ENCODE results near the gene PPP1R3G. TPM values are rescaled to one million over a fixed set of nuclear protein-coding genes. Genes with fewer than 3 reads are reported as not detected.

PPP1R3G gene
- total RNA-seq, 1 donor from 2014 or later, result 0.02 TPM

DNA sequence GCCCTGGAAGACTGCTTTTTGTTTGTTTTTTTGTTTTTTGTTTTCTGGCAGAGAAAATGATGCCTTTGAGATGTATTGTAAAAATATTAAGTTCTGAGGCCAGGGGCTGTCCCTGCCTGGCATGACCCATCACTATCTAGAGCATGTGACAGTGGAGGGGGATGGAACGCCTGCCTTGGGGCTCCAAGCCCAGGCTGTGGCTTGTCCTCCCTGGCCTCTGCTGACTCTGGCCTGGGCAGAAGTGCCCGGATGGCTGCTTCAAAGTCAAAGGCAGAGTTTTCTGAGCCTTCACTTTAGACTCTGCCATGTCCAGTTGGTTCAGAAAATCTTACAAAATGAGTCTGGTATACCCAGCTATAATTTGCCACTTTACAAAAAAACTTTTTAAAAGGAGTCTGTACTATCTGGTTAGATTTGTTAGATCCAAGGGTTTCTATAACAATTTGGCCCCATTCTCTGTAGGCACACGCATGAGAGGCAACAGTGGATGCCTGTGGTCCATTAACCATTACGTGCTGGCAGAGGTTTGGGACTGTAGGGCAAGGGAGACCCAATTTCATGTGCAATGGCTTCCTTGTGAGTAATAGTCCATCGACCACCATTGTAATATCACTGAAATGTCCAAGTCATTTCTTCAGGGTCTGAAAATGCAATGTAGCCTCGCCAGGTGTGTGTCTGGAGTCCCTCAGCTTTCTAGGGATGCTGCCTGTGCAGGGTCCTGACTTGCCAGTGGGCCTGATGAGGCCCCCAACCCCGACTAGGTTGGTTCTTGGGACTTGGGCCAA, 8.3 kb downstream of the PPP1R3G start:
- intact Hi-C loops (cut with micrococcal nuclease), result no loop called here

DNA sequence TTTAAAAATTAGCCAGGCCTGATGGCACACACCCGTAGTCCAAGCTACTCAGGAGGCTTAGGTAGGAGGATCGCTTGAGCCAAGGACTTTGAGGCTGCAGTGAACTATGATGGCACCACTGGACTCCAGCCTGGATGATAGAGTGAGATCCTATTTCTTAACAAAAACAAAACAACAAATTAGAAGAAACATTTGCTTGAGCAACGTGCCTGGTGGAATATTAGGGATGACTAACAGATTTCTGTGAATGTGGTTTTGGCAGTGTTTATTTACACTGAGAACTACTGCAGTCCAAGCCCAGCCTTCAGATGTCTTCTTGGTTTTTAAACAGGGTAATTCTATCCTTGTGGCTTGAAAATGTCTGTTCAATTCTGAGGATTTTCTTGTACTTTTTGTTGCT, 9.2 kb downstream of the PPP1R3G start:
- intact Hi-C loops (cut with micrococcal nuclease), result no loop called here

DNA sequence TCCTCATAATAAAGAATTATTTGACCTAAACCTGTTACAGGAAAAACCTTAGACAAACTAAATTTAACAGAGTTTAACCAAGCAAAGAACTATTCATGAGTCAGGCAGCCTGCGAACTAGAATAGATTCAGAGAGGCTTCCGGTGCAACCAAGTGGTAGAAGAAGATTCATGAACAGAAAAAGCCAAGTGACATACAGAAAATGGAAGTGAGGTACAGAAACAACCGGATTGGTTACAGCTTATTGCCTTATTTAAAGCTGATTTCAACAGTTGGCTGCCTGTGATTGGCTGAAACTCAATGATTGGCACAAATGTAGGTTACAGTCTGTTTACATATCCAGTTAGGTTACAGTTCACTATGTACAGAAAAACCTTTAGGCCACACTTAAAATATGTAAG, 10.1 kb downstream of the PPP1R3G start:
- intact Hi-C loops (cut with micrococcal nuclease), result no loop called here

DNA sequence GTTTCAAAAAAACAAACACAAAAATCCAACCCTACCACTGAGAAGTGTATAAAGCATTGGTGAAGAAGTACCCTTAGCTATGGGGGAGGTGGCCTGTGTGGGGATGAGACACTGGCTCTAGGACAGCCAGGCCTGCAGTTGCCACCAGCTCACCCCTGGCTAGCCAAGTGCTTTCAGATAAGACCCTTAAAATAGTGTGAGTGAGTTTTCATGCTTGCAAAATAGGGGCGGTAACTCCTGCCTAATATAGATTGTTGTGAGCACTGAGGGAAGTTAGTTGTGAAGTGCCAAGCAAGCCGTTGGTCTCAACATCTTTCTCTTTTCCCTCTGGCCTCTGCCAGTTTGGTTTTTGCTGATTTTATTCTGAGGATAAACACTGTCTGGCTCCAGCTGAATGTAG, 11.3 kb downstream of the PPP1R3G start:
- intact Hi-C loops (cut with micrococcal nuclease), result no loop called here

DNA sequence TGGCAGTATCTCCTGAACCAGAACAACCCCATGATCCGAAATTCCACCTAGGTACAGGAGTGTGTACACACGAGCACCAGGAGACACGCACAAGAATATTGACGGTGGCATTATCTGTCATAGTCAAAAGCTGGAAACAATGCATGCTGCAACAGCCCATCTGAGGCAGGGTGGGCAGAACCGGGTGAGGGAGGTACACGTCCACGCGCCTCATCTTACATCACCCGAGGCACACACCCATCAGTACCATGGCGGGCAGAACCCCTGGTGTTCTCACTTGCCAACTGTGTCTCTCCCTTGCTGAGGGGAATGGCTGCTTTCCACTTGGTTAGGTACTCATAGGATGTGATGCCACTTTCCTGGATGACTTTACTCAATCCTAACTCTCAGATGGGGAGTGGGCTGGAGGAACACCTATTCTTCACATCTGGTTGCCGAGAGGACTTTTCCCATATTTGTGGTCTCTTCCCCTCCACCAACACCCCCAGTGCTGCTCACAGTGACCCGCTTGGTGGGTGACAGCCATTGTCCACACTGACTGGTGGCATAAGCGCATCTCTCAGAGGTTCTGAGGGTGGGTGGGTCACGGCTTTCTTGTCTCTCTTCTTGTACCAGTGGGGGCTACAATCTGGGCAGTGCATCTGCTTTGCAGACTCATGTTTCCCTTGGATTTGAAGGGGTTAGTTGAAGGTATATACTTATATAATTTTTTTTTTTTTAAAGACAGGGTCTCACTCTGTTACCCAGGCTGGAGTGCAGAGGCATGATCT, 13.5 kb downstream of the PPP1R3G start:
- intact Hi-C loops (cut with micrococcal nuclease), result no loop called here

DNA sequence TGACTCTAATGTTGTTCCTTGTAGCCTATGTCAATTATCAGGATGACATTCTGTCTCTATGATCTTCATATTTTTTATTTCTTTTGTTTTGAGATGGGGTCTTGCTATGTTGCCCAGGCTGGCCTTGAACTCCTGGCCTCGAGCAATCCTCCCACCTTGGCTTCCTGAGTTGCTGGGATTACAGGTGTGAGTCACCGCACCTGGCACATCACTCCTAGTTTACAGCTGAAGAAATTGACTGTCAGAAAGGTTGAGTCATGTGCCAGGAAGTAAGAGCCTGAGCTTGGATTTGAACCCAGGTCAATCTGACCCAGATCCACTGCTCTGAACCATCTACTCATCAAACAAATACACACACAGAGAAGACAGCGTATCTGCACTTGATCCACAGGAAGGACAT, 14.4 kb downstream of the PPP1R3G start:
- intact Hi-C loops (cut with micrococcal nuclease), result no loop called here

DNA sequence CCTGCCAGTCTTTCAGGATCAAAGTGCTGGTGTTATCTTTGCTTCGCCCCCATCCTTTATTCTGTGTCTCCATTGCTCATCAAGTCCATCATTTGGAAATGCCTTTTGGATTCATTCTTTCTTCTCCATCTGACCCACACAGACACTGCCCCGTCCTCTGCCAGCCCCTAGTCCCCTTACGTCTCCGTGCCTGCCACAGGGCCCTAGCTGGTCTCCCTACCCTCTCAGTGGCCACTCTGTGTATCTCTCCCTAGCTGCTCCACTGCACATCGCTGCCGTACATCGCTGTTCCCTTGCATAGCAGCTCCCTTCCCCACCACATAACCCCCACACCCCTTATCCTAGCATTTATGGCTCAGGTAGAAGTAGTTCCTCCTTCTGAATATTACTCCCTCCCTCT, 15.7 kb downstream of the PPP1R3G start:
- intact Hi-C loops (cut with micrococcal nuclease), result no loop called here

DNA sequence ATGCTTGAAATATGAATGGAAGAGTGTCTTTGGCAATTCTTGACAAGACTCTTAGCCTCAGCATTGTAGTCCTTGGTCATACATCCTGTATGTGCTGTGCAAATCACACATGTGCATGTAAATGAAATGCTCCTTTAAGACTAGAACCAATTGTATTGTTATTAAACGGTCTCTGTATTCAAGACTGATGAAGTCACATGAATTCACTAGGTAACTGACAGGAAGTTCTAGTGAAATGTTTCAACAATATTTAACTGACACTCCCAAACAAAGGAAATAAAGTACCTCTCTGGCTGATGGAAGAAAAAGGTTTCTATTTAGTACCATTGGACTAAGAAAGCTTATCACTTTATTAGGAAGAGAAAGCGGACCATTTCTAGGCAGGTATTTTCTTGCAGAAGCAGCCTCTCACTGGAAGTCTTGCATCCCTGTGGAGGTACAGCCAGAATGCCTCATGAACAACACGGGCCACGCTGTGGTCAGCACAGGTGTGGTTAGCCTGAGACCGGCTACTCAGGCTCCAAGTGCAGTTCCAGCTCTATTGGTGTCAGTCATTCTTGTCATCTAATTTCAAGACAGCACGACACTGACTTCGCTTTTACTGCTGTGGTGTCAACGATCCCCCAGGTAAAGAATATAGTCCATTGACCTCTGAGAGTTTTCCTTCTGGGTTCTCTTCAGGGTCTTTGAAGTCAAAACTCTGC, 17.3 kb downstream of the PPP1R3G start:
- intact Hi-C loops (cut with micrococcal nuclease), result no loop called here

DNA sequence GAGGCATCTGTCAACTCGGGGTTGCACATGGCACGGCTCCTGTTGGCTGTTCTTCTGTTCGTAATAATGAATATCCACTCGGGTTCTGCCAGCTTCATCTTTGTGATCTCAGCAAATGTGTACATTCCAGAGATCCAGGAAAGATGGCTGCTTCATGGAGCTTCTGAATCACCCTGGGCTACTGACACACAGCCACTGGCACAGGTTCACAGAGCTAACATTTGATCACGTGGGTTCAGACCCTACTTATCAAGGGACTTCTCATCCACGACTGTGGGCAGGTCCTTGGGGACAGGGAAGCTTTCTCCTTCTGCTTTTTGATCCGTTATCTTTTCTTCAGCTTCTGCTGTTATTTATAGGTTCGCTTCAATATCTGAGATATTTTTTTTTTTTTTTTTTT, 18.1 kb downstream of the PPP1R3G start:
- intact Hi-C loops (cut with micrococcal nuclease), result no loop called here

DNA sequence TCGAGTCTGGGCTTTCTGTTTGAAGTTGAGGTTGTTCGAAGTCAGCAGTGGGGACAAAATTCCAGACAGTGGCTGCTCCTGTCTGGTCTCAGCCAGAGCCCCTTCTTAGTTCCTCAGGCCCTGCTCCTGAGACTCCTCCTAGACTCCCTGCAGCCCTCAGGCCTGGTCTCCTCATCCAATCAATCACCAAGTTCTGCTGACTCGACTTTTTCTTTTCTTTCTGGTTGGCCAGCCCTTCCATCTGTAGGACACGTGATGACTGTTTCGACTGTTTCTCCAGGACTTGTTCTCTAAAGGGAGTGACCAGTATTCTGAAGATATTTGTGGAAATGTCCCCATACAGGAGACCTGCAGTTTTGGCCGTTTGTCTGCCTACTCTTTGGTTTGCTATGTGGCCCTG, 19.5 kb downstream of the PPP1R3G start:
- intact Hi-C loops (cut with micrococcal nuclease), result no loop called here

DNA sequence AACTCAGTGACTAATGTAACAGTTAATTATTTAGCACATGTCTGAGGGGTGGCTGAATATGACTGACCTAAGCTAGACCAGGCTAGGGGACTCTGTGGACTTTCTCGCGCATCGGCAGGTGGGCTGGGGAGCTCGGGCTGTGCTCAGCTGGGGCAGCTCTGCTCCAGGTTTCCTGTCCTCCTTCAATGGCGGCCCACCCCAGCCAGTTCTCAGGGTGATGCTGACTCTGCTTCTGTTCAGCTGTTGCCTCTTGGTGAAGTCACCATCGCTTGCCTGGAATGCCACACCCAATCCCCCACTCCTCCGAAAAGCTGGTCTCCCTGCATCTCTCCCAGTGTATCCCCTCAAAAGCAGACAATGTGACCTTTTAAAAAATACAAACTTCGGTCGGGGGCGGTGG, 20.0 kb downstream of the PPP1R3G start:
- intact Hi-C loops (cut with micrococcal nuclease), result no loop called here

DNA sequence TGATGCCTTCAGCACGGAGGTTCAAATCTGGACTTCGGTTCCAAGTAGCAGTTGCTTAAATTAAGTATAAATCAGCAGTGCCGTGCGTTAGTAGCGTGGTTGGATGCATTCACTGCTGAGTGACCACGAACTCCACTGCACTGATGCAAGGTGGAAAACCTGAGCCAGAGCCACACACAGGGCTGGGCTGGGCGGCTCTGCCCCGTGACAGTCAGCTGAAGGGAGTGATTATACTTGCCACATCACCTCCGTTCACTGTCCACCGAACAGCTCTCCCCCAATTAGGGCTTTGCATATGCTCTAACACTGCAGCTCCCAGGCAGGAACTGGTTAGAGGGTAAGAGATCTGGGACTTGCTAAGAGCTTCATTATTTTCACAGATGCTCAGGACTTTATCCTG, 22.2 kb downstream of the PPP1R3G start:
- intact Hi-C loops (cut with micrococcal nuclease), result no loop called here

DNA sequence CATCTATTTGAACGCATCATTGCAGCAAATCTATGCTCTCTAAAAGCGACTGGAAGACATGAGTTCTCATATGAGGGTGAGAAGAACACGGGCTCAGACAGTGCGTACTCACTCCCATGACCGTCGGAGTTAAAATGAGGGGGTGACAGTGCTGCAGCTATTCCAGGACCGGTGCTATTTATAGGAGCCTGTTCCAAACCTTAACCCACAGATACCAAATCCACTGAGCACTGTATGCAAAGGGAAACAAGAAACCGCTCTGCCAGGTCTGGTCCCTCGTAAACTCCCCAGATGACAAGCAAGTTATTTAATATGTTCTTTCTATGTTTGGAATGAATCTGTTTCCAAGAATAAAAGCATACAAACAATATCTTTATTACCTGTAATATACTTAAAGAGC, 22.9 kb downstream of the PPP1R3G start:
- intact Hi-C loops (cut with micrococcal nuclease), result no loop called here

DNA sequence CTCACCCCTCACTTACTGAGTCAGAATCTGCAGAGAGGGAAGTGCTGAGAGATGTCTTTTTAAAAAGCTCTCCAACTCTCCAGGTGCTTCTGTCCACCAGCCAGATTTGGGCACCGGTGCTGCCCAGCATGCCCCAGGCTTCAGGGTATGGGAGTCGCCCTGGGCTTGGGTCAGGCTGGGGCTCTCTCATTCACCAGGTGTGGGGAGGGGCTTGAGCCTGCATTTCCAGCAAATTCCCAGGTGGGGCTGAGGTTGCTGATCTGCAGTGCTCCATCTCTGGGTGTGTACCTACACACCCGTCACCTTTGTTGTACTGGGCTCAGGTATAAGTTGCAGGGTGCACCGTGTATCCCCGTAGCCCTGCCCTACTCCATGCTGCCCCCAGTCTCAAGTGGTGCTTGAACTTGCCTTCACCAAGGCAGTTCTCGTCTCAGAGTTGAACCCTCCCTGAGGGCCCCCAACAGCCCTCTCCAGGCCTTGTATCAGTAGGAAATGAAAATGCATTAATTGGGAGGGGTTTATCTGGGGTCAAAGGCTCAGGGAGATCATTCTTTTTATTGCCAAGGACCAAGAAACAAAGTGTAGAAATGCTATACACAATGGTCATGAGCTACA, 23.5 kb downstream of the PPP1R3G start:
- intact Hi-C loops (cut with micrococcal nuclease), result no loop called here

DNA sequence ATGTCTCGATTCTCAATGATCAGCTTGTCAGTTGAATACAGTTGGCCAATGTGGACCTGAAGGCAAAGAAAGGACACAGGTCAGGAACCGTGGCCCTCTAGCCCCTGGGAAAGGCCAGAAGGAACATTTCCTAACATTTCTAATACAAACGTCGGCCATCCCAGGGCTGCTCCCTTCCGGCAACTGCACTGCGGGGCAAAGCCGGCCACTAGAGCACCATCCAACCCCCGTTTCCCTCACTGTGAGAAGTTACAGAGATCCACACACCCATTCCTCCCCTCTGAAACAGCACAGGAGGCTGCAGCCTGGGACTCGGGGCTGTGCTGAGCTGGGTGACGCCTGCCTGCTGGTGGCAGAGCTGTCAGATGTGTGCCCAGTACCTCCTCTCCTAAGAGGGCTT, 24.3 kb downstream of the PPP1R3G start:
- intact Hi-C loops (cut with micrococcal nuclease), result no loop called here

DNA sequence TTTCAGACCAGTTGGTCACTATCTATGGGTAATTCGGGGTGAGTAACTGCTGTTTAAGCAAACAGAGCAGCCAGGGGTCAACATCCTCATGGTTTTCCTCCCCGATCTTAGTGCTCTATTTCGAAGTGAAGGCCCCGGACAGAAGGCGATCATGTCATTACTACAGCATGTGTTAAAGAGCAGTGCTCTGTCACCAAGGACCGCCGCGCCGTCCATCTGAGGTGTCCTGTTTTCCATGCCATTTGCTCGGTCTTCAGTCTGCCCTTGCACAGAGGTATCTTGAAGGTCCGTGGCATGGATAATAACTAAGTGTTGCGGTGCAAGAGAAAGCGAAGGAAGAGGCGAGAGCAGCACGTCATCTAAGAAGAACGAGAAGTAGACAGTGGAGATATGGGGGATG, 25.1 kb downstream of the PPP1R3G start:
- intact Hi-C loops (cut with micrococcal nuclease), result no loop called here

DNA sequence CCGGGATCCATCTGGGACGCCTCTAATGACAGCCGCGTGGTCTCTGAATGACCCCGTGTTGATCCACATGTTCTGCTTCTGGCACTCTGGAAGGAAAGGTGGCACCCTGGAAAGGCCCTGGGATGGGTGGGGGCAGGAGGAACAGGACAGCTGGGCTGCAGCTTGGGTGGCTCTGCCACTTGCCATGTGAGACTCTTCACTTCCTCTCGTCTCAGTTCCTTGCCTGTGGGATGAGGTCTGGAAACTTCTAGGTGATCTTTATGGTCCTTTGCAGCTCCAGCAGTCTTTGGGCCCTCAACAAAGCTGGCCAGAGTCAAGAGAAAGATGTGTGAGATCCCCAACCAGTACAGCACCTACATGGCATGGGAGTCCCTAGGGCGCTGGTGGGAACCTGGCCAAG, 26.5 kb downstream of the PPP1R3G start:
- intact Hi-C loops (cut with micrococcal nuclease), result no loop called here

DNA sequence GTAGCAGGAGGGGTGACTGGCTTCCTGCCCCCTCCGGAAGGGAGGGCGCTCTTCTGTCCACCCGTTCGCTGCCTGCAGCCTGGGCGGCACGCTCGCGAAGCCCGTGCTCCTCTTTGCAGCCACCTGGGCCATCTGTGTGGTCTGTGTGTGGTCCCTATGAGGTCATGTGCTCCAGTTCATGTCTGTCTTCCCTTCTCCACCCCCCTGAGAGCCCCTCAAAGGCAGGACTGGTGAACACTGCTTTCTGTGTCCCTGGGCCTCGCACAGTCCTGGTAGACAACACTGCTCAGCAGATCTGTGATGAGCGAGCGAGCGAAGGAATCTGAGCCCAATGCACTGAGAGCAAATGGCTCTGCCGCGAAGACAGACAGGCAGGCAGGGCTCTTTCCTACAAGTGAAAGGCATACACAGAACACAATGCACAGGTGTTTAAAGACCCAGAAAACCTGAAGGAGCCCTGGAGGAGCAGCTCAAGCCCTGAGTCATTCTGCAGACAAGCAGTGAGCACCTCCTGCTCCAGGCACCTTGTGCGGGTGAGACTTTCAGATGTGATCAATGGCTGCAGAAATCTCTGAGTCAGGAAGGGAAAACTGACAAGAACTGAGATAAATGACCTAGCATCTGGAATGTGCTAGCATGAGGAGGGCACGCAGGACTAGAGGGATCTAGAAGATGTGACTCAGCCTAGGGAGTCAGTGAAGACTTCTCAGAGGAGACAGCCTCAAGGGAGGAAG, 27.1 kb downstream of the PPP1R3G start:
- intact Hi-C loops (cut with micrococcal nuclease), result no loop called here

DNA sequence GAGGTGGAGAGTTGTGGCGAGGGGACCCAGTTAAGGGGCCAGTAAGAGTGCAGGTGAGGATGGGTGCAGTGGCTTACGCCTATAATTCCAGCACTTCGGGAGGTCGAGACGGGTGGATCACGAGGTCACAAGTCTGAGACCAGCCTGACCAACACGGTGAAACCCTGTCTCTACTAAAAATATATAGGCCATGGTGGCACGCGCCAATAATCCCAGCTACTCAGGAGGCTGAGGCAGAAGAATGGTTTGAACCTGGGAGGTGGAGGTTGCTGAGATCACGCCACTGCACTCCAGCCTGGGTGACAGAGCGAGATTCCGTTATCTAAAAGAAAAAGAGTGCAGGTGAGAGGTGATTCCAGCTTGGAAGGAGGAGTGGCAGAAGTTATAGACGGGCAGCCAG, 28.0 kb downstream of the PPP1R3G start:
- intact Hi-C loops (cut with micrococcal nuclease), result no loop called here

DNA sequence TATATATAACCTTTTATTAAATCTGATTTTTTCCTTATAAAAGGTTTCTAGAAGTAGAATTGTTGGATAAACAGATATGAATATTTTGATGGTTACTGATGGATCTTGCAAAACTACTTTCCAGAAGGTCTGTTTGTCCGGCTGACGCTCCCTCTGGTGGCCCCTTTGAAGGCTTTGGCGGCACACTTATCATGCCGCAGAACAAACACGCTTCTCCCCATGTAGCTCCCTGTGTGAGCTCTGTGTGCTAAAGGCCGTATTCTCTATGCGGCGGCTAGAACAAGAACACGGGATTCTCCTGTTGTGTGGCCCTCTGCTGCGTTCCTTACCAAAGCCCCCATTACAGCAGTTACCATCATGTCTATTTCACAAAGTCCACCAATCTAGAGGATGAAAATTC, 30.0 kb downstream of the PPP1R3G start:
- intact Hi-C loops (cut with micrococcal nuclease), result no loop called here
